HG02981 (cell line): Measurements from ENCODE around the gene KNOP1.

Experiments
- ATAC-seq: cut with Tn5 transposase; IDR thresholded peaks from one replicate; pipeline ENCODE4 v1.9.1; 2021; ENCODE audit warnings: mild to moderate bottlenecking, moderate library complexity; ENCODE audit not compliant: unreplicated experiment

The KNOP1 gene

GRCh38 chr16:19708296-19709205 is 9.5 kb downstream of the KNOP1 start:
- no peak for ATAC-seq

- ATAC-seq, result no peak
These were observed 10.3 kb downstream of the KNOP1 start for GRCh38 chr16:19707569-19708295.

GRCh38 chr16:19706846-19707245 is 11.2 kb downstream of the KNOP1 start:
- ATAC-seq, result no peak

GRCh38 chr16:19705843-19706242 is 12.2 kb downstream of the KNOP1 start:
- ATAC-seq, result no peak

GRCh38 chr16:19705146-19705501 is 12.9 kb downstream of the KNOP1 start:
- ATAC-seq, result no peak

GRCh38 chr16:19704321-19705145 is 13.5 kb downstream of the KNOP1 start:
- no peak for ATAC-seq

GRCh38 chr16:19703172-19703889 is 14.7 kb downstream of the KNOP1 start:
- no peak for ATAC-seq

- no peak for ATAC-seq
These were observed 16.9 kb downstream of the KNOP1 start for GRCh38 chr16:19701091-19701490.

GRCh38 chr16:19700319-19700781 is 17.7 kb downstream of the KNOP1 start:
- no peak for ATAC-seq

- ATAC-seq, result no peak
These were observed 18.6 kb downstream of the KNOP1 start for GRCh38 chr16:19699472-19699871.

GRCh38 chr16:19698480-19699465 is 19.3 kb downstream of the KNOP1 start:
- ATAC-seq, result no peak

- no peak for ATAC-seq
These were observed 20.2 kb downstream of the KNOP1 start for GRCh38 chr16:19697756-19698318.

GRCh38 chr16:19696961-19697360 is 21.1 kb downstream of the KNOP1 start:
- ATAC-seq, result no peak

- ATAC-seq, result no peak
These were observed 21.7 kb downstream of the KNOP1 start for GRCh38 chr16:19696328-19696727.

- no peak for ATAC-seq
These were observed 23.0 kb downstream of the KNOP1 start for GRCh38 chr16:19694989-19695388.

GRCh38 chr16:19691161-19691711 is 26.8 kb downstream of the KNOP1 start:
- no peak for ATAC-seq

GRCh38 chr16:19690196-19690595 is 27.8 kb downstream of the KNOP1 start:
- ATAC-seq, result no peak

- no peak for ATAC-seq
These were observed 28.7 kb downstream of the KNOP1 start for GRCh38 chr16:19689342-19689741.
